DOHH2 (cell line): ENCODE data around the gene B3GNT2.

ENCODE experiments used
- EZH2phosphoT487 ChIP-seq: fragments of 200-600 bp; sonication (generic); IDR thresholded peaks from 2 replicates; pipeline ENCODE4 v1.6.1; 2017; ENCODE audit warnings: borderline replicate concordance, mild to moderate bottlenecking, antibody characterized with exemption, low read length, moderate library complexity, mixed read lengths
- TF ChIP-seq, protein P1 (sequence below): fragments of 200-600 bp; sonication (generic); IDR thresholded peaks from one replicate; pipeline ENCODE4 v1.5.1; 2014; ENCODE audit warnings: antibody characterized with exemption, mild to moderate bottlenecking, low read depth, low read length; ENCODE audit not compliant: poor library complexity, severe bottlenecking

DNA sequence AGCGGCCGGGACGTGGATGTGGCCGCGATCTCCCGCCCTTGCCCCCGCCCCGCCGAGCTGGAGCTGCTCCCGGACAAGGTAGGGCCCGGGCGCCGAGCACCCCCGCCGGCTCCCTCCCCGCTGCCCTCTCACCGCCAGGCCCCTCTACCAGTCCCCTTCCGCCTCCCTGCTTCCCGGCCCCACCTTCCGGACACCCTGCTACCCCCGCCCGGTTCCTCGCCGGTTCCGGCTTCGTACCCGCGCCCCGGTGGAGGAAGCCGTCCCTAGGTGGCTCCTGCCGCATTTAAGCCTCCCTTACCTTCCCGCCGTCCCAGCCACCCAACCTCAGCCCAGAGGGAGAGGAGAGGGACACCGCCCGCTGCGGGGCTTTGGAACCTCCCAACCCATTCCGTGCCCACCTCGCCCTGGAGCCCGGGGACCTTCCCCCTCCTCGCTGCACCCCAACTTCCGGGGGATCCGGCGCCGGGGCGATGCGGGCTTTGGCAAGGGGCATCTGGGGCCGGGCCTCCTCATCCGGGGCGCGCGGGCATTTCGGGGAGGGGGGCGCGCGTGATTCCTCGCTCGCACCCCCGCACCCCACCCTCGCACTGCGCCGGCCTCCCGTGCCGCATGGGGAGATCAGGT lies 475 bp downstream of the B3GNT2 start:
- TF ChIP-seq, protein P1, sequence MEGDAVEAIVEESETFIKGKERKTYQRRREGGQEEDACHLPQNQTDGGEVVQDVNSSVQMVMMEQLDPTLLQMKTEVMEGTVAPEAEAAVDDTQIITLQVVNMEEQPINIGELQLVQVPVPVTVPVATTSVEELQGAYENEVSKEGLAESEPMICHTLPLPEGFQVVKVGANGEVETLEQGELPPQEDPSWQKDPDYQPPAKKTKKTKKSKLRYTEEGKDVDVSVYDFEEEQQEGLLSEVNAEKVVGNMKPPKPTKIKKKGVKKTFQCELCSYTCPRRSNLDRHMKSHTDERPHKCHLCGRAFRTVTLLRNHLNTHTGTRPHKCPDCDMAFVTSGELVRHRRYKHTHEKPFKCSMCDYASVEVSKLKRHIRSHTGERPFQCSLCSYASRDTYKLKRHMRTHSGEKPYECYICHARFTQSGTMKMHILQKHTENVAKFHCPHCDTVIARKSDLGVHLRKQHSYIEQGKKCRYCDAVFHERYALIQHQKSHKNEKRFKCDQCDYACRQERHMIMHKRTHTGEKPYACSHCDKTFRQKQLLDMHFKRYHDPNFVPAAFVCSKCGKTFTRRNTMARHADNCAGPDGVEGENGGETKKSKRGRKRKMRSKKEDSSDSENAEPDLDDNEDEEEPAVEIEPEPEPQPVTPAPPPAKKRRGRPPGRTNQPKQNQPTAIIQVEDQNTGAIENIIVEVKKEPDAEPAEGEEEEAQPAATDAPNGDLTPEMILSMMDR: peak; percentile 35
- no peak for TF ChIP-seq EZH2phosphoT487
